ENCODE measurements around the gene TEP1. TPM values are rescaled to one million over a fixed set of nuclear protein-coding genes. Genes with fewer than 3 reads are reported as not detected.

The TEP1 gene
- total RNA-seq, 2 experiments from 2014 or later = 14.3 to 17.4 TPM

DNA sequence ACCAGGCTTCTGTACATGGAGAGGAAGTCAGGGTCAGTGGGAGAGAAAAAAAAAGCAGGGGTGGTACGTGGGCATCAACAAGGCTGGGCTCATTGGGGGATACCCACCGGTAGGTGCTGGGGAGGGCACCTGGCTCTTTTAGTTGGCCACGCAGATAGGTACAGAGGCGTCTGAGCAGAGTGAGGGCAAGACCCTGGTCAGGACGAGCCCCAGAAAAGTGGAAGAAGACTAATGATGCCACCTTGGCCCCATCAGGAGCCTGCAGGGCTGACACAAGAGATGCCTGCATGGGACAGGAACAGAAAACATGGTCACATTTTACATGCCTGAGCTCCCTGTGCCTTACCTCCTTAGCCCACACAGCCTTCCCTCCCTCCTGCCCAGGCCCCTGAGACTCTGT lies 29.7 kb downstream of the TEP1 start:
- DNase-seq (no peak), ATAC-seq (ENCODE audit: poor library complexity) (no peak)
- ChIA-PET CTCF (no interaction called here), POLR2A (interaction anchor here (0.6 kb wide), 1 partner anchor 126 kb away, joined by 3 read pairs; no protein-coding TSS in a partner anchor)
- Mint-ChIP-seq H3K4me1 (ENCODE audit: low read depth) (no peaks in the 10 kb centered on the region), H3K4me3 (no peak overlapping the region), H3K9me3 (no peaks in the 10 kb centered on the region), H3K27me3 (no peaks in the 10 kb centered on the region), H3K36me3 (ENCODE audit: low read depth) (peaks cover 99% of the 10 kb centered on the region), H3K27ac (no peak overlapping the region)
- Histone ChIP-seq H3K36me3 (ENCODE audit: insufficient read depth, low read length) (peaks cover 97% of the 10 kb centered on the region), H3K27ac (ENCODE audit: low read depth in 1 of 2, low read length in 2 of 2) (no peak overlapping the region), H3K9me3 (ENCODE audit: control insufficient read depth in 1 of 2, insufficient read depth in 1 of 2, low read length in 2 of 2) (no peaks in the 10 kb centered on the region), H3K4me1 (ENCODE audit: insufficient read depth, low read length) (no peaks in the 10 kb centered on the region), H3K4me3 (ENCODE audit: low read length) (no peak overlapping the region), H3K27me3 (ENCODE audit: control insufficient read depth in 1 of 2, insufficient read depth in 2 of 2, low read length in 2 of 2) (no peaks in the 10 kb centered on the region)
- intact Hi-C loops (cut with DNase I, micrococcal nuclease) = no loop called here
- TF ChIP-seq, protein P1, sequence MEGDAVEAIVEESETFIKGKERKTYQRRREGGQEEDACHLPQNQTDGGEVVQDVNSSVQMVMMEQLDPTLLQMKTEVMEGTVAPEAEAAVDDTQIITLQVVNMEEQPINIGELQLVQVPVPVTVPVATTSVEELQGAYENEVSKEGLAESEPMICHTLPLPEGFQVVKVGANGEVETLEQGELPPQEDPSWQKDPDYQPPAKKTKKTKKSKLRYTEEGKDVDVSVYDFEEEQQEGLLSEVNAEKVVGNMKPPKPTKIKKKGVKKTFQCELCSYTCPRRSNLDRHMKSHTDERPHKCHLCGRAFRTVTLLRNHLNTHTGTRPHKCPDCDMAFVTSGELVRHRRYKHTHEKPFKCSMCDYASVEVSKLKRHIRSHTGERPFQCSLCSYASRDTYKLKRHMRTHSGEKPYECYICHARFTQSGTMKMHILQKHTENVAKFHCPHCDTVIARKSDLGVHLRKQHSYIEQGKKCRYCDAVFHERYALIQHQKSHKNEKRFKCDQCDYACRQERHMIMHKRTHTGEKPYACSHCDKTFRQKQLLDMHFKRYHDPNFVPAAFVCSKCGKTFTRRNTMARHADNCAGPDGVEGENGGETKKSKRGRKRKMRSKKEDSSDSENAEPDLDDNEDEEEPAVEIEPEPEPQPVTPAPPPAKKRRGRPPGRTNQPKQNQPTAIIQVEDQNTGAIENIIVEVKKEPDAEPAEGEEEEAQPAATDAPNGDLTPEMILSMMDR (IDR thresholded peaks at IDR 0.05) = no peak

DNA sequence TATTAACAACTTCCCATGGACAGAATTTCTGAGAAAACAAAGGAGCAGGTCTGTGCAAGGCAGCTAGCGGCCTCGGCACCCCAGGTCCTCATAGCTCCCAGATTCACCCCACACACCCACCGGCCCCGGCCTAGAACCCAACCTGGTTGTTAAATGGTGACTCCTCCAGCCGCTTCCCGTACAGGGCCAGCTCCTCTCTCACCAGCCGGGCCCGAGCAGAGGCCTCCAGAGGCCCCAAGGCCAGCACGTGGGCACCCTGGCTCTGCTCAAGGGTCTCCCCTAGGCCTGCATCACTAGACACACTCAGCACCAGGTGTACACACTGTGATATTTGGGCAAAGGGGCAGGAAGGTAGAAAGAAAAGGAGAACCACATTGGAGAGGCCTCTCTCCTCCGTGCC lies 30.3 kb downstream of the TEP1 start:
- no peaks in the 10 kb centered on the region for H3K27me3 Mint-ChIP-seq
- ChIA-PET CTCF (no interaction called here), POLR2A (interaction anchor here (0.6 kb wide), 1 partner anchor 127 kb away, joined by 3 read pairs; no protein-coding TSS in a partner anchor)
- no peak overlapping the region for H3K27ac Mint-ChIP-seq
- Histone ChIP-seq H3K27me3 (ENCODE audit: control insufficient read depth in 1 of 2, insufficient read depth in 2 of 2, low read length in 2 of 2) (no peaks in the 10 kb centered on the region), H3K4me1 (ENCODE audit: insufficient read depth, low read length) (no peaks in the 10 kb centered on the region), H3K4me3 (ENCODE audit: low read length) (no peak overlapping the region), H3K36me3 (ENCODE audit: insufficient read depth, low read length) (peaks cover 97% of the 10 kb centered on the region), H3K27ac (ENCODE audit: low read depth in 1 of 2, low read length in 2 of 2) (no peak overlapping the region), H3K9me3 (ENCODE audit: control insufficient read depth in 1 of 2, insufficient read depth in 1 of 2, low read length in 2 of 2) (no peaks in the 10 kb centered on the region)
- H3K4me1 Mint-ChIP-seq (ENCODE audit: low read depth) = no peaks in the 10 kb centered on the region
- no peaks in the 10 kb centered on the region for H3K9me3 Mint-ChIP-seq
- DNase-seq (no peak), ATAC-seq (ENCODE audit: poor library complexity) (no peak)
- H3K4me3 Mint-ChIP-seq = no peak overlapping the region
- peaks cover 98% of the 10 kb centered on the region for H3K36me3 Mint-ChIP-seq (ENCODE audit: low read depth)
- intact Hi-C loops (cut with DNase I, micrococcal nuclease) = no loop called here
- TF ChIP-seq, protein P1 (IDR thresholded peaks at IDR 0.05) = no peak

DNA sequence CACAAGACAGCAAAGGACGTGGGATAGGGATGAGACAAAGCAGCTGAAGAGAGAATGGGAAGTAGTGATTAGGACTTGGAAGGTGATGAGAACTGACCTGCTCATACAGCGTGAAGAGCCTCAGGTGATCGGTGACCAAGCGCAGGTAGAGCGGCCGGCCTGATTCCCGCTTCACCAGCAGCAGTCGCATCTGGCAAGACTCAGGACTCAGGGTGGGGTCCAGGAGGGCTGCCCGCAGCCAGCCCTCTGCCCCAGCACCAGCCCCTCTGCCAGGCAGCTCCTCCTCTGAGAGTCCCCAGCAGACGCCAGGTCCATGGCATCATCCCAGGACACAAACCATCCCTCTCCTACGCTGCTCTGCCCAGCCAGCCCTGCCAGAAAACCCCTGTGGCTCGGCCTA lies 30.8 kb downstream of the TEP1 start:
- no peak for ATAC-seq (ENCODE audit: poor library complexity)
- Histone ChIP-seq H3K27ac (ENCODE audit: low read depth in 1 of 2, low read length in 2 of 2) (no peak overlapping the region), H3K36me3 (ENCODE audit: insufficient read depth, low read length) (peaks cover 97% of the 10 kb centered on the region), H3K4me1 (ENCODE audit: insufficient read depth, low read length) (no peaks in the 10 kb centered on the region), H3K9me3 (ENCODE audit: control insufficient read depth in 1 of 2, insufficient read depth in 1 of 2, low read length in 2 of 2) (no peaks in the 10 kb centered on the region), H3K4me3 (ENCODE audit: low read length) (no peak overlapping the region), H3K27me3 (ENCODE audit: control insufficient read depth in 1 of 2, insufficient read depth in 2 of 2, low read length in 2 of 2) (no peaks in the 10 kb centered on the region)
- H3K9me3 Mint-ChIP-seq = no peaks in the 10 kb centered on the region
- H3K27ac Mint-ChIP-seq = no peak overlapping the region
- ChIA-PET POLR2A (no interaction called here), CTCF (no interaction called here)
- no peak overlapping the region for H3K4me3 Mint-ChIP-seq
- DNase-seq = no peak
- H3K27me3 Mint-ChIP-seq = no peaks in the 10 kb centered on the region
- TF ChIP-seq, protein P1 (IDR thresholded peaks at IDR 0.05) = no peak
- intact Hi-C loops (cut with DNase I, micrococcal nuclease) = no loop called here
- H3K36me3 Mint-ChIP-seq (ENCODE audit: low read depth) = peaks cover 98% of the 10 kb centered on the region
- H3K4me1 Mint-ChIP-seq (ENCODE audit: low read depth) = no peaks in the 10 kb centered on the region

All from CD4-positive, alpha-beta T cell (primary cell).